Mesenchymal stem cell (in vitro differentiated cells and primary cell): ENCODE measurements around the gene DLGAP1.
A peak's percentile ranks its signal among the peaks of the same experiment; 100 is the strongest.

Source experiments
- DNase-seq: peaks from one replicate; pipeline ENCODE4 v3.0.0-alpha.2; 2013
- H2AFZ ChIP-seq: one replicate; pipeline ENCODE4 v1.6.1; 2013; ENCODE audit warnings: low read depth, mild to moderate bottlenecking, control low read depth, inconsistent platforms, low read length, moderate library complexity
- H2AK5ac ChIP-seq: 2 replicates; pipeline ENCODE4 v1.6.1; 2013; ENCODE audit warnings: low read length, moderate library complexity, mild to moderate bottlenecking, inconsistent platforms; ENCODE audit not compliant: severe bottlenecking
- H2BK120ac ChIP-seq: one replicate; pipeline ENCODE4 v1.6.1; 2013; ENCODE audit warnings: low read depth, mild to moderate bottlenecking, inconsistent platforms, low read length, moderate library complexity
- H2BK12ac ChIP-seq, 2 experiments: one replicate each; pipeline ENCODE4 v1.6.1; 2013; ENCODE audit warnings: inconsistent platforms in 2 of 2, low read length in 2 of 2, mild to moderate bottlenecking in 2 of 2, moderate library complexity in 2 of 2, control low read depth in 1 of 2
- H2BK15ac ChIP-seq: one replicate; pipeline ENCODE4 v1.6.1; 2013; ENCODE audit warnings: mild to moderate bottlenecking, low read depth, inconsistent platforms; ENCODE audit not compliant: poor library complexity, severe bottlenecking
- H2BK5ac ChIP-seq: 2 replicates; pipeline ENCODE4 v1.6.1; 2013; ENCODE audit warnings: low read depth, mild to moderate bottlenecking, low read length, control low read depth, inconsistent platforms; ENCODE audit not compliant: poor library complexity, severe bottlenecking
- H3K14ac ChIP-seq, 2 experiments: one replicate each; pipeline ENCODE4 v1.6.1; 2013; ENCODE audit warnings: inconsistent platforms in 2 of 2, low read length in 2 of 2, control low read depth in 1 of 2, mild to moderate bottlenecking in 1 of 2, moderate library complexity in 1 of 2
- H3K18ac ChIP-seq, 2 experiments: one replicate each; pipeline ENCODE4 v1.6.1; 2013; ENCODE audit warnings: inconsistent platforms in 2 of 2, low read length in 2 of 2, control low read depth in 1 of 2, low read depth in 1 of 2, mild to moderate bottlenecking in 1 of 2
- H3K23ac ChIP-seq, 2 experiments: one replicate each; pipeline ENCODE4 v1.6.1; 2013; ENCODE audit warnings: inconsistent platforms in 2 of 2, low read length in 2 of 2, mild to moderate bottlenecking in 2 of 2, moderate library complexity in 2 of 2, control low read depth in 1 of 2
- H3K27ac ChIP-seq: 2 replicates; pipeline ENCODE4 v1.5.1; 2013; ENCODE audit warnings: mild to moderate bottlenecking, moderate library complexity, low read length, control low read depth, inconsistent platforms; ENCODE audit not compliant: poor library complexity, severe bottlenecking
- H3K27me3 ChIP-seq, 2 experiments: 2 replicates each; pipeline versions ENCODE4 v1.6.1 to v1.7.0; 2013; ENCODE audit warnings: low read length in 2 of 2, mild to moderate bottlenecking in 2 of 2, moderate library complexity in 2 of 2, control low read depth in 1 of 2, inconsistent platforms in 1 of 2; ENCODE audit not compliant: control insufficient read depth in 1 of 2, insufficient read depth in 1 of 2
- H3K36me3 ChIP-seq, 2 experiments: 2 replicates each; pipeline versions ENCODE4 v1.6.1 to v1.7.0; 2013; ENCODE audit warnings: low read length in 2 of 2, control low read depth in 1 of 2, inconsistent platforms in 1 of 2, low read depth in 1 of 2, mild to moderate bottlenecking in 1 of 2; ENCODE audit not compliant: insufficient read depth in 2 of 2, control insufficient read depth in 1 of 2
- H3K4ac ChIP-seq, 2 experiments: one replicate each; pipeline ENCODE4 v1.6.1; 2013; ENCODE audit warnings: inconsistent platforms in 2 of 2, low read length in 2 of 2, mild to moderate bottlenecking in 2 of 2, moderate library complexity in 2 of 2, control low read depth in 1 of 2, low read depth in 1 of 2
- H3K4me1 ChIP-seq: 2 replicates; pipeline ENCODE4 v1.6.1; 2013; ENCODE audit warnings: low read depth, low read length, control low read depth; ENCODE audit not compliant: control insufficient read depth, insufficient read depth
- H3K4me2 ChIP-seq: 2 replicates; pipeline ENCODE4 v1.6.1; 2013; ENCODE audit warnings: low read length, mild to moderate bottlenecking, inconsistent platforms; ENCODE audit not compliant: poor library complexity, severe bottlenecking
- H3K4me3 ChIP-seq, 2 experiments: 2 replicates each; pipeline versions ENCODE4 v1.5.1 to v1.7.0; 2013; ENCODE audit warnings: low read length in 2 of 2, mild to moderate bottlenecking in 2 of 2, control low read depth in 1 of 2, low read depth in 1 of 2; ENCODE audit not compliant: insufficient read depth in 1 of 2
- H3K79me1 ChIP-seq: replicated peaks from 2 replicates; pipeline ENCODE4 v1.6.1; 2013; ENCODE audit warnings: mild to moderate bottlenecking, control low read depth, low read length, inconsistent platforms; ENCODE audit not compliant: poor library complexity, severe bottlenecking
- H3K9ac ChIP-seq: 2 replicates; pipeline ENCODE4 v1.7.0; 2013; ENCODE audit warnings: mild to moderate bottlenecking, low read length, moderate library complexity
- H3K9me3 ChIP-seq: 2 replicates; pipeline ENCODE4 v1.7.0; 2013; ENCODE audit warnings: mild to moderate bottlenecking, low read length; ENCODE audit not compliant: control insufficient read depth
- H4K8ac ChIP-seq: one replicate; pipeline ENCODE4 v1.6.1; 2013; ENCODE audit warnings: inconsistent platforms, mild to moderate bottlenecking, low read length, moderate library complexity
- H4K91ac ChIP-seq: one replicate; pipeline ENCODE4 v1.6.1; 2013; ENCODE audit warnings: mild to moderate bottlenecking, low read length, inconsistent platforms
- WGBS: methylation state at CpG from one replicate; pipeline ENCODE4 v1.1.7; 2013; ENCODE audit warnings: mixed read lengths; 5-methylcytosine and 5-hydroxymethylcytosine counted together

Gene DLGAP1

DNA sequence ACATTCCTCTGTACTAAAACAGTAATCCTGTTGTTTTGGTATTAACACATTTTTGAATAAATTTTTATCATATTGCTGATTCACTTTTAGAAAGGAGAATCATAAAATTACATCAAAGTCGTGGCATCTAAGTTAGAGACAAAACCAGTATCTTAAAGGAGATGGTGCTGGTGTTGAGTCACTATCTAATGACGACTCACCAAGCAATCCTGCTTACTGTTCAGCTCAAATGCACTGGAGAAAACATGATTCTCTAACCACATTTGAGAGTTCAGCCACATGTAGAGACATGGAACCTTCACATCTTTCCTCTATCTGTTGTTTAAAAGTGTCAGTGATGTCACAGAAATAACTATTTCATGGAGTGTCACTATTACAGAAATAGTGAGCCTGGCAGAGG, 531.4 kb downstream of the DLGAP1 start:
- WGBS: 0% methylated on average over 1 of the region's 2 CpGs
- Histone ChIP-seq H3K23ac (no peak overlapping the region), H3K9ac (peak overlapping the region; percentile 79), H3K36me3 (no peaks in the 10 kb centered on the region), H3K9me3 (no peaks in the 10 kb centered on the region), H2BK5ac (no peak overlapping the region), H3K4me2 (no peak overlapping the region), H2BK120ac (no peak overlapping the region), H3K4me3 (peak overlapping the region in 1 of 2 experiments; percentile 3), H2AK5ac (no peak overlapping the region), H3K4ac (no peak overlapping the region), H3K18ac (no peak overlapping the region), H3K14ac (no peak overlapping the region), H4K91ac (no peak overlapping the region), H2BK12ac (no peak overlapping the region), H4K8ac (no peak overlapping the region), H3K79me1 (no peaks in the 10 kb centered on the region), H2AFZ (no peak overlapping the region), H2BK15ac (no peak overlapping the region), H3K27ac (peak overlapping the region; percentile 40), H3K4me1 (no peaks in the 10 kb centered on the region), H3K27me3 (no peaks in the 10 kb centered on the region)
- peak; percentile 8 for DNase-seq

DNA sequence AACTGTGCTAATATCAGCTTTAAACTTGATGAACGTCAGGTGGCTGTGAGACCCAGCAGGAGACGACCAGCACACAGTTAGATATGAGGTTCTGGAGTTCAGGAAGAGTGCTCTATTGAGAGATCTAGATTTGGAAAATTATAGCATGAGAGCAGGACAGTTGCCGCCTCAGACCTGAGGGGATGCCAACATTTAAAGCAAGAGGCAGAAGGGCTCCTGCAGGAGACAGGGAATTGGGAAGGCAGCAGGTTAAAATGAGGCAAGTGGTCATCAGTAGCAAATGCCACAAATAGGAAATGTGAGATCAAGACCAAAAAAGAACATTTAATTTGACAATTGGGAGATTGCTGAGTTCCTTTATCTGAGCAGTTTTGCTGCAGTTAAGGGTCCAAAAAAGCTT, 533.3 kb downstream of the DLGAP1 start:
- Histone ChIP-seq H3K9ac (no peak overlapping the region), H2BK12ac (no peak overlapping the region), H2BK15ac (no peak overlapping the region), H3K14ac (no peak overlapping the region), H3K4ac (no peak overlapping the region), H3K27ac (no peak overlapping the region), H4K91ac (no peak overlapping the region), H3K4me3 (no peak overlapping the region), H2AFZ (no peak overlapping the region), H3K23ac (no peak overlapping the region), H3K4me1 (no peaks in the 10 kb centered on the region), H4K8ac (no peak overlapping the region), H3K9me3 (no peaks in the 10 kb centered on the region), H2AK5ac (no peak overlapping the region), H2BK120ac (no peak overlapping the region), H3K27me3 (no peaks in the 10 kb centered on the region), H3K36me3 (no peaks in the 10 kb centered on the region), H3K79me1 (no peaks in the 10 kb centered on the region), H3K4me2 (no peak overlapping the region), H3K18ac (no peak overlapping the region), H2BK5ac (no peak overlapping the region)
- 78% methylated on average over 3 of the region's 3 CpGs for WGBS
- DNase-seq: no peak

DNA sequence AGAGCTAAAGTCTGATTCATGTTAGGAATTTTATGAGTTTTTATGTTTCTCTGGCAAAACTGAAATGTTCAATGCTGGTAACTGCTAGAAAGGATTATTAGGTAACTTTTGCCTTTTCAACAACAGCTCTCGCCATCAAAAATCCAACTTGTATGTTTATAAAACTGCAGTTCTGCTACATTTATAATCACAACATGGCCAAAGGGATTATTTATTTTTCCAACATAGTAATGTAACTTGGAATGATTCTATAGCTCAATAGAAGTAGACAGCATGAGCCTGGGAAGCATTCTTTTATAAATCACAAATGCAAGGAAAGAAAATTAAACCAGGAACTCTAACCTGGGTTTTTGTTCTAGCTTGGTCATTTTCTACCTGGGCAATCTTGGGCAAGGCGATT, 534.3 kb downstream of the DLGAP1 start:
- H2BK12ac ChIP-seq: no peak overlapping the region
- no peaks in the 10 kb centered on the region for H3K36me3 ChIP-seq
- no peak overlapping the region for H3K4ac ChIP-seq
- no peak overlapping the region for H3K14ac ChIP-seq
- H3K9ac ChIP-seq: no peak overlapping the region
- H3K27ac ChIP-seq: no peak overlapping the region
- no peak overlapping the region for H2BK15ac ChIP-seq
- no peak overlapping the region for H3K23ac ChIP-seq
- H3K4me3 ChIP-seq: no peak overlapping the region
- no peak overlapping the region for H4K8ac ChIP-seq
- H3K79me1 ChIP-seq: no peaks in the 10 kb centered on the region
- no peak overlapping the region for H2BK5ac ChIP-seq
- no peak overlapping the region for H2AFZ ChIP-seq
- no peaks in the 10 kb centered on the region for H3K27me3 ChIP-seq
- H3K18ac ChIP-seq: no peak overlapping the region
- H3K4me1 ChIP-seq: no peaks in the 10 kb centered on the region
- H2AK5ac ChIP-seq: no peak overlapping the region
- no peak overlapping the region for H2BK120ac ChIP-seq
- no peaks in the 10 kb centered on the region for H3K9me3 ChIP-seq
- no peak overlapping the region for H4K91ac ChIP-seq
- WGBS: 100% methylated on average over 1 of the region's 2 CpGs
- no peak overlapping the region for H3K4me2 ChIP-seq
- DNase-seq: no peak

DNA sequence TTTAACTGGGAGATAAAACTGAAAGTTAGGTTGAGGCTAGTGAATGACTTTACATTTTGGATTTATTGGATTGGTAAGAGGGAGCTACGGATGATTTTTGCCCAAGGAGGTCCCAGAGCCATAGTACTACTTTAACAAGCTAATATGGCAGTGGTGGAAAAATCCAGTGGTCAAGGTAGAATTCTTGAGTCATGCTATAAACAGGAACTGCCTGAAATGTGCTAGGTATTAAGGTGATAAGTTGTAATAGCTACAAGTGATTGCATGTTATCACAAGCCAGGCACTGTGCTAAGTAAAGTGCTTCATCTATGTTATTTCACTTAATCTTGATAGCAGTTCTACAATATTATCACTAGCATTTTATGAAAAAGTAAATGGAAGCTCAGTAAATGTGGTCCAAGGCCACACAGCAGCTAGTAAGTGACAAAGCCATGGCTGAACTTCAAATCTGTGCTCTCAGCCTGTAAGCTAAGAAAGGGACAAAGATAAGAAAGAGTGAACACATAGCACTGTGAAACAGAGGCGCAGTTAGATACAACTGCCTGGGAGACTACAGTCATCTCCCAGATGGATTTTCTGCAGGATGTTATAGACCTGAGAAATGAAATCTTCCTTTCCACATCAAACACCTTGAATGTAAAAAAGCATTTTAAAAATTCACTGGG, 535.6 kb downstream of the DLGAP1 start:
- Histone ChIP-seq H3K36me3 (no peaks in the 10 kb centered on the region), H3K4me1 (no peaks in the 10 kb centered on the region), H4K91ac (no peak overlapping the region), H2BK12ac (no peak overlapping the region), H2AK5ac (no peak overlapping the region), H3K23ac (no peak overlapping the region), H3K9ac (no peak overlapping the region), H3K4me3 (no peak overlapping the region), H2BK15ac (no peak overlapping the region), H2AFZ (no peak overlapping the region), H3K27me3 (no peaks in the 10 kb centered on the region), H3K4me2 (no peak overlapping the region), H2BK120ac (no peak overlapping the region), H3K79me1 (no peaks in the 10 kb centered on the region), H3K4ac (no peak overlapping the region), H3K9me3 (no peaks in the 10 kb centered on the region), H2BK5ac (no peak overlapping the region), H3K18ac (no peak overlapping the region), H4K8ac (no peak overlapping the region), H3K14ac (no peak overlapping the region), H3K27ac (no peak overlapping the region)
- no peak for DNase-seq
- 89% methylated on average over 1 of the region's 2 CpGs for WGBS
